Stimulated activated CD8-positive, alpha-beta memory T cell treated with anti-CD3 and anti-CD28 coated beads, Interleukin-15, amount 100 ng/mL, for 1 hour (primary cell): ENCODE measurements around the gene CTXND1.
"Not testable (repeated sequence)": the region's sequence is repeated elsewhere in the genome, so short reads cannot be mapped to it uniquely, and the experiment has no call there.

ENCODE experiments used
- DNase-seq: peaks from one replicate; pipeline ENCODE4 v3.0.0-alpha.2; 2020; ENCODE audit warnings: low read depth

CTXND1 gene

GRCh38 chr15:80252121-80252518, at the start of gene CTXND1:
CTXND1 (minus strand) TSS chr15:80252213; CDS start chr15:80201949, 50,264 bp downstream.
- no peak for DNase-seq

GRCh38 chr15:80301472-80301871, 49.5 kb upstream of the CTXND1 start:
- DNase-seq: no peak

DNA sequence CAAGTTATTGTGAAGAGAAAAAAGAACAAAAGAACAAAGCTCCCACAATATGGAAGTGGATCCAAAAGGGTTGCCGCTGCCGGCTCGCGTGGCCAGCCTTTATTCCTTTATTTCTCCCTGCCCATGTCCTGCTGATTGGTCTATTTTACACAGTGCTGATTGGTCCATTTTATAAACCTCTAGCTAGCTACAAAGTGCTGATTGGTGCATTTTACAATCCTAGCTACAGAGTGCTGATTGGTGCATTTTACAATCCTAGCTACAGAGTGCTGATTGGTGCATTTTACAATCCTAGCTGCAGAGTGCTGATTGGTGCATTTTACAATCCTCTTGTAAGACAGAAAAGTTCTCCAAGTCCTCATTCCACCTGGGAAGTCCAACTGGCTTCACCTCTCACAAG, 43.8 kb upstream of the CTXND1 start:
- DNase-seq: not testable (repeated sequence)

GRCh38 chr15:80292079-80292478, 40.1 kb upstream of the CTXND1 start:
- no peak for DNase-seq

GRCh38 chr15:80290891-80291290, 38.9 kb upstream of the CTXND1 start:
- not testable (repeated sequence) for DNase-seq

DNA sequence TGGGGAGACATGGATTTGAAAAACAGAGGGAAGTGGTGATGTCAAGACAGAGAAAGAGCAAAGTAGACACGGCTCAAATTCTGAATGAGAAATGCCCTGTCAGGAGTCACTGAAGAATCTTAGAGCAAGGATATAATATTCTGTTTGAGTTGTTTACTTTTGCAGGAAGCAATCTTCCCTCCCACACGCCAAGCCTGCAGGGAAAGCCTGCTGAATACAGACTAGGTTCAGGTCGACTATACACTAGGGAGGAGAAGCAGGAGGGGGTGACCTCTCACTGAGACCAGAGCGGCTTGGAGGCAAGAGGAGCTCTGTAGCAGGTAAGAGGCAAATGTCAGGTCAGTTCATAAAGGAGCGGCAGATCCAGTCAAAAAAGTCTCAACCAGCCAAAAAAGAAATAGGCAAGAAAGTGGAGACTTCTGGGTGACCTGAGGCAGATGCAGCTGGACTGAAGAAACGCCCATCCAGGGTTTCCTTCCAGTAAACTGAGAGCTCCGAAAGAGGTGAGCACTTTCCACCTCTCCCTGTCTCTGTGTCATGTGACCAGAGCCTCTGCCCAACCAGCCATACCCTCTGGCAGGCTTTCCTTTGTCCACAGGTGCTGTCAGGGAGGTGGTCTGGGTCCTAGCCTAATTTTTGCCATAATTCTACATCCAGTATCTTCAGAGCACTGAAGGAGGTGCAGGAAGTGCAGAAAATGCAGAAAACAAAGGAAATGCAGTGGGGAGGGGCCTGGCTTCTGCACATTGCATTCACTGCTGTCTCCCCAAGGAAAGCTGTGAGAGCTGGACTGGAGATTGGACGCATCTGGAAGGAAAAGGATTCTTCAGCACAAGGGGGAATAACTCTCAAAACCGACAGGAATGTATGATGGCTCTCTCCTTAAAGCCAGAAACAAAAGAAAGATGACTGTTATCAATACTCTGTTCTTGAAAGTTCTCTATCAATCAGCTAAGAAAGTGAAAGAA, 37.8 kb upstream of the CTXND1 start:
- DNase-seq: no peak

GRCh38 chr15:80288131-80288530, 36.1 kb upstream of the CTXND1 start:
- no peak for DNase-seq

GRCh38 chr15:80286055-80286454, 34.0 kb upstream of the CTXND1 start:
- no peak for DNase-seq

- no peak for DNase-seq
Measured at GRCh38 chr15:80285379-80285778, 33.4 kb upstream of the CTXND1 start.

DNA sequence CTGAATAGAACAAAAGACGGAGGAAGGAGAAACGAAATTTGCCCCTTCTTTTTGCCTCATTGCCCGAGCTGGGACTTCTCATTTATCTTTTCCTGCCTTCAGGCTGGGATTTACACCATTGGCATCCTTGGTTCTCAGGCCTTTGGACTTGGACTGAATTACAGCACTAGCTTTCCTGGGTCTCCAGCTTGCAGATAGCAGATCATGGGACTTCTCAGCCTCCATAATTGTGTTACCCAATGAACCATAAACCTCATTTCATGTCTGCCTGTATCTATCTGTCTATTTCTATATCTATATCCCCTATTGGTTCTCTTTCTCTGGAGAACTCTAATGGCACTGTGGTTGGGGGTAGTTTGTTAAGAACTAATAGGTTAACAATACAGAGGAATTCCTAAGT, 31.5 kb upstream of the CTXND1 start:
- no peak for DNase-seq

DNA sequence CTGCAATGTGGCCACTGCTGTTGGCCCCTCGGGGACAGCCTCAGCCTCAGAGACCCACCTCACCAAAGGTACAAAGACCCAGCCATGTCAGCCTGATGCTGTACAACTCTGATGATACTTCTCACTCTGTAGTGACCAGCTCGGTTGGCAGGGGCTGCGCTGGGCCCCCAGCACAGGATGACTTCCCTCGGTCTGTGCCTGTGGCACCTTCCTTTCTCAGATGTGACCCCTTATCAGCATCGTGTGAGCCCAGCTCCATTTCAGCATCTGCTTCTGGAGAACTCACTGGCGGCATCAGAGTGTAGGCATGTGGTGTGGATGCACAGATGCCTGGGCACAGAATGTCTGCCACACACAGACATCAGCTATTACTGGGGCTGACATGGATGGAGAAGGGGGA, 25.1 kb upstream of the CTXND1 start:
- DNase-seq: no peak

DNA sequence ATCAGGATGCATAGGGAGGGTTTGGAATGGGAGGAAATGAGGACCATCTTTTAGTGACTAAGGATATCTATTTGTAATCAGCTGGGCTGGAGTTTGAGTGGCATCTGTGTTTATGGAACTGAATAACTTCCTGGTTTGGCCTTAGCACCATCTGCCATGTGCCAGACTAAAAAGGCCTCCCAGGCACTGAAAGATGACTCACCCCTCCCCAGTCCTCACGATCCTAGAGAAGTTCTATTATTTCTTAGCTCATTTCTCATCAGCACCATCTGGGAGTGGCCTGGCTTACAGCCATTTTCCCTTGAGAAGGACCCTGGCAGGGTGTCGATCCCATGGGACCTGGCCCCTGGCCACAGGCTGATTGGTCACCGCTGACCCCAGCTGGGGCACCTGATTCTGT, 23.9 kb upstream of the CTXND1 start:
- DNase-seq: no peak

DNA sequence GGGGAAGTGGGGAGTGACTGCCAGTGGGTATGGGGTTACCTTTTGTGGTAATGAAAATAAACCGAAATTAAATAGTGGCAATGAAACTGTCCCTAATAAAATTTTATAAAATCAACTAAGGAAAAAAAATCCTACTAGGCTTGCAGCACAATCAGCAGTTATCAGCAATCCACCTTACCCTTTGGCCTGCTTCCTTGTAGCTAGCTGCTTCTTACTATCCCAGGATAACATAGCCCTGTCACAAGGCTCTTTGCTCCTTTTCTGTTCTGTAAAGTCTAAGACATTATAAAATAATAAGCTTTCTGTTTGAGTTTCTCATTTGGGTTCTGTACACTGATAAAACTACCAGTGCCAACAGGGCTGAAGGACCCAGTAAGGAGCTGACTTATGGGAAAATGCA, 23.0 kb upstream of the CTXND1 start:
- DNase-seq: no peak

DNA sequence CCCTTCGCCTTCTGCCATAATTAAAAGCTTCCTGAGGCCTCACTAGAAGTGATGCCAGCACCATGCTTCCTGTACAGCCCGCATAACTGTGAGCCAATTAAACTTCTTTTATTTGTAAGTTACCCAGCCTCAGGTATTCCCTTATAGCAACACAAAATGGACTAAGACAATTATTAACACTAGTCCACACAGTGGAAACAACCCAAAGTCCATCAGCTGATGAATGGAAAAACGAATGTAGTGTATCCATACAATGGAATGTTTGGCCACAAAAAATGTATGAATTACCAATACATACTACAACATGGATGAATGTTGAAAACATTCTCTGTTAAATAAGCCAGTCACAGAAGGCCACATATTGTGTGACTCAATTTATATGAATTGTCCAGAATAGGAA, 22.5 kb upstream of the CTXND1 start:
- no peak for DNase-seq

GRCh38 chr15:80272987-80273386, 21.0 kb upstream of the CTXND1 start:
- DNase-seq: no peak

DNA sequence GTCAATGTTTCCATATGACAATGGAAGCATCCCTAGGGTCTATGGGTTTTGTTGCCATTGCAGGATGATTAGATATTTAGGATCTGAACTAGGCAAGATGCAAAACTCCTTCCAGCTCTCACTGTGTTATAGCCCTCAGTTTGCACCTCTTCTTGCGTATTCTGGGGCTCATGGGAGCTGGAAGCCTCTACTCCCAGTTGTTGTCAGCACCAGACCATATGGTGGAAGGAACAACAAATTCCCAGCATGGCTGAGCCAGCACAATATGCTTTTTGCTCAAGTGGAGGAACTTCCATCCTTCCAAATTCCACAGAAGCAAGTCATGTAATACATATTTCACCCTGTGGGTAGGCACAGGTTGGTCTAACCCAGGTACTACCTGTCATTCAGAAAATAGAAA, 18.5 kb upstream of the CTXND1 start:
- no peak for DNase-seq

DNA sequence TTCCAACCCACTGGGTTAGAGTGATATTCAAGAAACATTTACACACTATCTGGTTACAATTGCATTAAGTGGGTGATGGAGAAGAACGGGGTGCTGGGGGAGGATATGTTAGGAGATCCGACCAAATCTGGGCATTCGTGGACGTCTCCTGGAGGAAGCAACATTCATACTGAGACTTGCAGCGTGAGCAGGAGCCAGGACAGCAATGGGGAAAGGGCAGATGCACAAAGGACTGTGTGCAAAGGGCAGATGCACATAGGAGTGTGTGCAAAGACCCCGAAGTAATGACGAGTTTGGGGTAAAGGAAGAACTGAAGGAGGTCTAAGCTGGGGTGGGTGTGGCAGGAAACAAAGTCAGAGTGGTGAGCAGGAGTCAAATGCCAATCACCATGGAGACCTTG, 16.1 kb upstream of the CTXND1 start:
- no peak for DNase-seq

DNA sequence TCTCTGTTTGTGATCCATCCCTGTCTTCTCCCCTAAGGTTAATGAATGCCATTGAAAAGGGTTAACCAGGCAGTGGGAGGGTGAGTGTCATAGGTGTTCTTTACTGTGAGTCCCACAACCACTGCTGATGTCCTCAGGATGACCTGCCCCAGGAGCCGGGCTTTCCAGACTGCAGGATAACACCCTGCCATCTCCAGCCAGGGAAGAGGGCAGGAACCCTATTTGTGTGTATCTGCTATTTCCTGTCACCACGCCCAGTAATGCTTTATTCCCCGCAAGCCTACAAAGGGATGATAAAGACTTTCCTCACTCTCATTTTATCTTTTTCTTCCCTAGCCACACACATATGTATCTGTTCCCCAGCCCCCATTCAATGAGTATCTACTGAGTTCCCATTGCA, 15.6 kb upstream of the CTXND1 start:
- DNase-seq: no peak

DNA sequence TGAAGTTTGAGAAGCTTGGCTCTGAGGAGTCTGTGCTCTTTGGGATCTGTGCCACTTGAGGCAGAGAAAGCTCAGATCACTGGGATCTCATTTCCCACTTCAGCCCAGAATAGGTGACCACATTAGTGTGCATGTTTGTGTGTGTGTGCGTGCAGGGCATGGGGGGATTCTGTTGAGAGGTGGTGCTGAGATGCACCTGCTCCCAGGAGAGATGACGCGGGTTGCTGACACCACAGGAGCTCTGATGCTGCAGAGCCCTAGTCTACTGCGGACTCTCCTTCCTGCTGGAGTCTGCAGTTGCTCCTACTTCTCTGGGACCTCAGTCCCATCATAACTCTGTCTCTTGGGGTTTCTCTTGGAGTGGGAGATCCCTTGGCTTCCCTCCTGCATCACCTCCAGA, 14.7 kb upstream of the CTXND1 start:
- DNase-seq: no peak

DNA sequence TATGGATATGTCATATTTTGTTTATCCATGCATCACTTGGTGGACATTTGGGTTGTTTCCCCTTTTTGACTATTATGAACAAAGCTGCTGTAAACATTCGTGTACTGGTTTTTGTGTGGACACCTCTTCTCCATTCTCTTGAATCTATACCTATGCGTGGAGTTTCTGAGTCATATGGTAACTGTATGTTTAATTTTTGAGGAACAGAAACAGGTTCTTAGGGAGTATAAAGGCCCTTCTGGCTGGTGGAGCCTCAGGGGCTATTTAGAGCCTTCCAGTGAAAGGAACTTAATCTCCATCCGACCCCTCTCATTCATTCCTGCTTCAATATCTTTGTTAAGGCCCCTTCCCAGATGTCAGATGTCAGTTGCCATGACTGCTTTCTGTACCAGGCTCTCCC, 14.1 kb upstream of the CTXND1 start:
- DNase-seq: no peak

GRCh38 chr15:80265021-80265420, 13.0 kb upstream of the CTXND1 start:
- DNase-seq: no peak

DNA sequence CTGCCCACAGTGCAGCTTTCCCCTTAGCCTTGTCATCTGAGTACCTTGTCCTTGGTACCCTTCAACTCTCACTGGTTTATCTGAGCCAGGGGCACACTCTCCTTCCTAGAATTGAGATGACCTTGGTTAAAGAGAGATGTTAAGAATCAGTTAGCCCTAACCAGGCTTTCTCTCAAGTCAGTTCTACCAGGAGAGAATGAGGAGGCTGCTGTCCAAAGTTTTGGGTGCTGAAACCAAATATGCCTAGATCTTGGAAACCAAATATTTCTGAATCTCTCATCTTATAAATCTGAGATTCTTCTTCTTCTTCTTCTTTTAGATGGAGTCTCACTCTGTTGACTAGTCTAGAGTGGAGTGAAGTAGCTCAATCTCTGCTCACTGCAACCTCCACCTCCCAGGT, 12.0 kb upstream of the CTXND1 start:
- DNase-seq: no peak

DNA sequence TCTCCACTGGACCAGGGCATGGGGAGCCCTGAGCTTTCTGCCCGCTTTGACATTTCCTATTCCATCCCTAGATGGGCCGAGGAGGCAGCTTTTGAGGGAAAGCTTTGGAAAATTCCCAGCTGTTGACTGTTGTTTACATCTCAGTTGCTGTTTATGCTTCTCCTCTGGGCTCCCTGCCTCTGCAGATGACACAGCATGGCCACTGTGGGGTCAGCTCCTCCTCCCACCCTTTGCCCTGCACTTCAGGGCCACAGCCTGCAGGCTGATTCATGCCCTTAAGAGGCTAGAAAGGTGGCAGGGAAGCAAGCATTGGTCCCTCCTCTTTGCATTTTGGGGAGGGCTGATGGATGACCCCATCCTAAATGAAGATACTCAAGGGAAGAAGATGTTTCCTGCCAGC, 8.5 kb upstream of the CTXND1 start:
- DNase-seq: no peak

GRCh38 chr15:80259942-80260510, 8.0 kb upstream of the CTXND1 start:
- DNase-seq: no peak
